Brain pericyte (primary cell): ENCODE results near the gene WSCD2.
A peak's percentile ranks its signal among the peaks of the same experiment; 100 is the strongest.

ENCODE experiments used
- DNase-seq: peaks from one replicate; pipeline ENCODE4 v3.0.0-alpha.2; 2012; ENCODE audit warnings: low read depth, low spot score

The WSCD2 gene

DNA sequence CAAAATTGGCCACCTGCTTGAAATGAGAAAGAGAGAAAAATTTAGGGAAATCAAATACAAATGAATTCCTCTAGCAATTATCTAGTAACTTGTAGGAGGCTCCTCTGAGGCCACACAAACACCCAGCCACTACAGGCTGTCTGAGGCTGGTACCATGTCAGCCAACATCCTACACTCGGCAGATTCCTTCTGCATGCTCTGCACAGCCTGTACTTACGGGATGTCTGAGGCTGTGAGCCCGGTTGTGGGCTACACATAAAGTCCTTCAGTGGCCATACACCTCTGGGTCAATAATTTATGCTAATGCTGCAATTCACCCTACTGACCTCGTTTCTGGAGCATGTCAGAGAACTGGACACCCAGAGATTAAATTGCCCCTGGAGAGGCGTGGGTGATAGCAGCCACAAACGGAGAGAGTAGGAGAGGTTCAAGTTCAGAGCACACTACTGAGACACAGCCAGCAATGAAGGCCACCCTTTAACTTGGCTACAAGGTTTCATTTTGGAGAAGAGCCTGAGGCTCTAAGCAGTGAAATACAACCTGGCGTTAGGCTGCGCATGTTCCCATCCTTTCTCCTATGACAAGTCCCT, 28.9 kb downstream of the WSCD2 start:
- DNase-seq = no peak

DNA sequence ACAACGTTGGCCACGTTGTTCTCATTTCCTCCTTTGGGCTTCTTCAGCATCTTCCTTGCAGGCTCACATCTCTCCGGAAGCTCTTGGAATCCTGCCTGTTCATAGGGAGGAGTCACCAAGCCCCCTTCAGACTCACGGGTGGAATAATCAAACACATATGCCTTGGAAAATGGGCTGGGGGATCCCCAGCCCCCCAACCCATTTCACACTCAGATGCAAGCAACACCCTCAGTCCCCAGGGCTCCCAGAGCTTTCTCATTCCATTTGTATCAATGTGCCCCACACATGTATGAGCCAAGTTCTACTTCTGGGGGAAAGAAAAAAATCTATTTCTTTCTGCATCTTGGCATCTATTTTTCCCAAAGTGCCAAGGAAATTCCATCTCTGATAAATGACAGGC, 33.1 kb downstream of the WSCD2 start:
- DNase-seq = no peak

DNA sequence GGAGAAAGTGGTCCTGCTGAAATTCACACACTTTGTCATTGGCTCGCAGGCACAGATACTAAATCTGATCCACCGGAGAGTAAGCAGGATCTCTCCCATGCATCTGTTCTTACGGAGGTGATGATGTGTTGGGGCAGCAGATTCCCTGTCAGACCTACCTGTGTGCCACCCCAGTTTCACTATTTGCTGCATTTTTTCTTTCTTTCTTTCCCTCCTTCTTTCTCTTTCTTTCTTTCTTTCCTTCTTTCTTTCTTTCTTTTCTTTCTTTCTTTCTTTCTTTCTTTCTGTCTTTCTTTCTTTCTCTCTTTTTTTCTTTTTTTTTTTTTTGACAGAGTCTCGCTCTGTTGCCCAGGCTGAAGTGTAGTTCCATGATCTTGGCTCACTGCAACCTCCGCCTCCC, 37.4 kb downstream of the WSCD2 start:
- DNase-seq = no peak

DNA sequence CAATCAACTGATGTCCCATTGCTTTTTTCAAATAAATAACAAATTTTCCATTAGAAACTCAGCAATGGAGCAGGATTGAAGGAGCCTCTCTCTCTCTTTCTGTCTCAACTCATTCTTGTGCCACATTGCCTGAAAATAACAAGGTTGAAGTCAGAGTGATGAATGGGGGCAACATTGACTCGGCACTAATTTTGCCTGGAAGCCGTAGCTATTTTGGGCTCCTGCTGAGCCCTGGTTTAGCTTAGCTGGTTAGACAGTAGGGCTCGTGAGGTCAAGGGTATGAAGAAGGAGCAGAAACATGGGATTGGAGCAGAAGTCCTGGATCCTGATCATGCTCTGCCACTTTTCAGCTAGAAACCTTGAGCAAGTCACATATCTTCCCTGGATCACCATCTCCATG, 38.9 kb downstream of the WSCD2 start:
- no peak for DNase-seq

DNA sequence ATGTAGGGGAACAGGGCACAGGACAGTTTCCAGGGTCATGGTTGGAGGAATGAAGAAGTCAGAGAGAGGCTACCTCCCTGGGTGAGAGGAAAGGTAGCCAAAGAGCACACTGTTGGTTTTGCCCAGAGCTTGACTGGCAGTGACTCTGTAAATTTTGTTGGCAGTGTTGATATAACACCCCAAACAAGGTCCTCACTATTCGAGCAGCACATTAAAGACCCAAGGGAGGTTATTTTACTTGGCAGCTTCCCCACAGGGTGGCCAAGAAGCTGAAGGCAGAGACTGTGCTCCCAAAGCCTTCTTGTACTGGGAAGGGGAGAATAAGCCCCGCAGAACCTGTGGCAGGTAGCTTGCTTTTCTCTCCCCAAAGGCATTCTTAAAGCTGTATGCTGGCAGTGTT, 40.6 kb downstream of the WSCD2 start:
- no peak for DNase-seq

DNA sequence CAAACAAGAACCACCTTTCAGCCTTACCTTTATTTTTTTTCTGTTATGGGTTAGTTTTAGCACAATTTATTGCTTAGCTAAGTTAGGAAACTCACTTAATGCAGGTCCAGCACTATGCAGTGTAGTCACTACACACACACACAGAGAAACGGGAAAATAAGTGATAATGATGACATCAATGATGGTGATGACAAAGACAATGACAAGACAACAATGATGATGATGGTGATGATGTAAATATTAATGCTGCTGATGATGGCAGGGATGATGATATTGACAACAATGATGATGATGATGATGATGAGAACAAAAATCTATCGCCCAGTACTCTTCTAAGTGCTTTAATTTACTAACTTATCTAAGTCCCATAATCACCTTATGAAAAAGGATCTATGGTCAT, 41.1 kb downstream of the WSCD2 start:
- no peak for DNase-seq

DNA sequence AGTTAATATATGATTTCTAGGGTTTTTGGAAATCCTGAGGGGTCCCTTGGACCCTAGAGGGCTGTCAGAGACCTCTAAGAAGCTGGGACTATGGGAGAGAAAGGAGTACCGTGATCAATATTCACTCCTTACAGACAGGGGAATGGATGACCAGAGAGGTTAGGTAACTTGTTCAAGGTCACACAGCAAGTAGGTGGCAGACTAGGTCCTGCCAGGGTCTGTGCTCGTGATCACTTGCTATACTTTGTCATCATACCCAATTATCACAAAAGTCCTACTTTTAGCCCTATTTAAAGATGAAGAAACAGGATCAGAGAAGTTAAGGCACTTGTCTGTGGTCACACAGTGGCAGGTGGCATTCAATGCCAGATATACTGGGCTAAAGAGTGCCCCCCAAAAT, 42.9 kb downstream of the WSCD2 start:
- DNase-seq = no peak

DNA sequence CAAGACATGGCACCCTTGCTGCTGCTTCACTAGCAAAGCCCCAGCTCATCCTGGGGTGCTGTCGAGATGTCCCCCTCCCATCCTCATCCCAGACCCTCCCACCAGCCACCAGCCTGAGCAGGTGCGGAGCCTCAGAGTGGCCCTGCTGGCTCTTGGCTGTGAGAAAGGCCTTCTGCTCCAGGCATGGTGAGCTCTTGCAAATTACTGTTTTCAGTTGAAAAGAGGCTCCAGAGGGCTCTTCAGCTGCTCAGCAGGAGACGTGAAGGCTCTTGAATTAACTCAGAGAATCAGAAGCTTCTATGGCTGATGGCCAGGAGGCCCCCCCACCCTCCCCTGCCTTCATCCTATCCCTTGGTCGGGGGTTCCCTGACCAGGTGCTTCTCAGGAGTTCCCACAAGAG, 44.1 kb downstream of the WSCD2 start:
- DNase-seq = no peak

DNA sequence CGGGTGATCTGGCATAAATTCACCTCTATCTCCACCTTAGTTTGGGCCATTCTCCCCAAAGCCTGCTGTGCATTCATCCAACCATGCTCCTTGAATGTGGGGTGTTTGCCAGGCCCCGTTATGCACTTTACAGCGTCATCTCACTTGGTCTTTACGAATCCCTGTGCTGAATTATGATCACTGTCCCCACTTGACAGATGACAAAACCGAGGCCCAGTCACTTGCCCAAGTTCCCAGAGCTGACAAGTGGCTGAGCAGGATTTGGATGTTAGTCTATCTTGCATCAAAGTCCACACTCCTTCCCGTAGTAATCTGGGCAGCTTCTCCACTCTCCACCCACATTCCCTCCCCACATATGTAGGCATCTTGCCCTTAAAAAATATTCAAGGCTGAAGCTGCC, 44.8 kb downstream of the WSCD2 start:
- no peak for DNase-seq

DNA sequence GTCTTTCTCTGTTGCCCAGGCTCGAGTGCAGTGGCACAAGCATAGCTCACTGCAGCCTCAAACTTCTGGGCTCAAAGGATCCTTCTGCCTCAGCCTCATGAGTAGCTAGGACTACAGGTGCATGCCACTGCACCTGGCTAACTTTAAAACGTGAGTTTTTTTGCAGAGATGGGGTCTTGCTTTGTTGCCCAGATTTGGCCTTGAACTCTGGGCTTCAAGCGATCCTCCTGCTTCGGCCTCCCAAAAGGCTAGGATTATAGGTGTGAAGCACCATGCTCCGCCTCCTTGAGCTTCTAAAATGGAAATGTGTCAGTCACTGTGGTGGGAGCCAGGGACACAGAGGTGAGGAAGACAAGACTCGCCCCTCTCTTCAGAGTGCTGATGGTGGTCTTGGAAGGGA, 45.6 kb downstream of the WSCD2 start:
- no peak for DNase-seq

DNA sequence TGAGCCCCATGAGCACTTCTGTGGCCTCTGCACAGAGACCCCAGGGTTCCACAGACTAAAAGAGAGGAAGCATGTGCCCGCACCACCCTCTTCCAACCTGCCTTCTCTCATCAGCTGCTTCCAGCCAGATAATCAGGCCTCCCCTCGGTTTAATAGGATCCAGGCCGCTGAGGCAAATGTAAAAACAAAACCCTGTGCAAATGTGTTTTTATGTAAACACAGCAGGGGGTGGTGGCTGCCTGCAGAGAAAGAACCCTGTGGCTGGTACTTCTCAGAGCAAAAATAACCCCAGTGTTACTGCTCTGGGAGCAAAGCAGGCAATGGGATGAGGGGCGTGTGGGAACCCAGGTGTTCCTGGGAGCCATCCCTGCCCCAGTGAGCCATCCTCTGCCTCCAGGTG, 46.2 kb downstream of the WSCD2 start:
- DNase-seq = peak; percentile 24

DNA sequence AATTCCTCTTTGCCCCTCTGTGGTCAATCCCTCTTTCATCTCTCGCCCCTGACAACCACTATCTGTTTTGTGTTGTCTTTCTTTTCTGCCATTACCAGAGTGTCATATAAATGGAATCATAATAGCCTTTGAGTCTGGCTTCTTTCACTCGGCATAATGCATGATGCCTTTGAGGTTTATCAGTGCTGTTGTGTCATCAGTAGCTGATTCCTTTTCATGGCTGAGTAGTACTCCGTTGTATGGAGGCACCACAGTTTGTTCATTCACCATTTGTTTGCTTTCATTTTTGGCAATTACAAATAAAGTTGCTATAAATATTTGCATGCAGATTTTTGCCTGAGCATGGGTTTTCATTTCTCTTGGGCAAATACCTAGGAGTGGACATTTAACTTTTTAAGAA, 47.2 kb downstream of the WSCD2 start:
- no peak for DNase-seq

DNA sequence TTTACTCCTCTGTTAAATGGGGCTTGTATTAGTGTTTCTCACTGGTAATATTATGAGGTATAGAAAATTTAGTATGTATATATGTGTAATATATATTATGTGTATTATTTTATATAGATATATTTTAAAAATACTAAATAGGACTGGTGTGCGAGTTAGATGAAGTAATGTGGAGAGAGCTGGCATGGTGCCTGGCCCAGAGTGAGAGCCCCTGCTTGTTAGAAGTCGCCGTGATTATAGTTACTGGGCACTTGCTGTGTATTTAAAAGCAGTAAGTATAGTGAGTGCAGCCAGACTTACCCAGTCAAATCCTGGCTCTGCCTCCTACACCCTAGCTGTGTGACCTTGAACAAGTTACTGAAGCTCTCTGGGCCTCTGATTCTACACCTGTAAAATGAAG, 48.0 kb downstream of the WSCD2 start:
- no peak for DNase-seq

DNA sequence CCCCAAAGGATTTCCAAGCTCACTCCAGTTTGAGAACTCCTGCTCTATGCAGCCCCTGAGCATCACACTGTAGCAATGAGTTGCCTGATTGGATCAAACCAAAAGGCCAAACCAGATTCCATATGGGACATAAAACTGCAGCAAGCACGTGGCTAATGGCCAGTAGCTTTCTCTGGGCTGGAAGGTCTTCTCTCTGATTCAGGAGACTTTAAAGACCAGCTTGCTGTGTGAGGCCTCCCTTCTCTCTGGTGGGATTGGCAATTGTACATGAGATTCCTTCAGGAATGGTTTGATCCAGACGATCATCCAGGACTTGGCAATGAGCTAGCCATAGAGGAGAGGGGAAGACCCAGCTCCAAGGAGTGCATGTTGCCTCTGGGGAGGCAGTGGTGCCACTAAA, 50.2 kb downstream of the WSCD2 start:
- DNase-seq = no peak

DNA sequence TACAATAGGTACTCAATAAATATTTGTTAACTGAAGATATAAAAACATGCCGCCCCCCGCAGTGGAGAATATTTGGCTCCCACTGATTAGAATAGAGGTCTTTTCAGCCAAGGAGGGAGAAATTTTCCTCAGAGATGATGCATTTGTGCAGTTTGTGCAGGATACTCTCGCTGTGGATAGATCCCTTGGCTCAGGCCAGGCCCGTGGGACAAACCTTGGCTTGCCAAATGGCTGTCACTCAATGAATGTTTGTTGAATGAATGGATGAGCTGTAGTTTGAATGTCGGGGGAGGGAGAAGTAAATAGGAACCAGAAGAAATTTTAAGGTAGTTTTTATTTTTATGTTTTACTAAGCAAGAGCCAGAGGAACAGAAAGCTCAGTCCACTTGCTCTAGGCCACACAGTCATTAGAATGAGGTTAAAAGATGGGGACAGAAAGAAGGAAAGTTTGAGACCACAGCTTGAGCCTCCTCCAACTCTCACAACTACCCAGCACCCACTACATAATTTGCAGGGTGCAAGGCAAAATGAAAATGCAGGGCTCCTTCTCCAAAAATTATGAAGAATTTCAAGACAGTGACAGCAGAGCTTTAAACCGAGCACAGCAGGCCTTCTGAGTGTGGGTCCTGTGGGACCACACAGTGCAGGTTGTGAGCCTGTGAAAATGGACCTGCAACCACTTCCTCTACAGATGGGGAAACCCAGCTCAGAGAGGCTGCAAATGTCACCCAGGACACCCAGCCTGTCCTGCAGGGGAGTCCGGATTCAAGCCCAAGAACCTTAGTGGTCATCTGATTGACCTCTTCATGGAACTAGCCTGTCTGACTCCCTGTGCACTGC, 51.4 kb downstream of the WSCD2 start:
- no peak for DNase-seq

DNA sequence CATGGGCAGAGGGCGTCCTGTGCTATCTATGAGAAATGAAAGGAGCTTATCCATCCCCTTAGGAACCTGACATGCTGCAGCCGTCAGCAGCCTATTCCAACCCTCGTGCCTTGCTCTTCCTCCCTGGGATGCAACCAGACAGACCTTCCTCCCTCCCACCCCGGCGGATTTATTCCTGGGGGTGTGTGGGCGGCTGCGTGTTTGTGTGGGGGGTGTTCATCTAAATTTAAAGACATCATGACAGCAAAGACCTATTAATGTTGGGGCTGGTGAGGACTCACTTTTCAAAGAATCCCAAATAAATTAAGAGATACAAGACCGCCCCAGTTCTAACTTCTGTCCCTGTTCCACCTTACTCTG, 52.0 kb downstream of the WSCD2 start:
- DNase-seq = no peak

DNA sequence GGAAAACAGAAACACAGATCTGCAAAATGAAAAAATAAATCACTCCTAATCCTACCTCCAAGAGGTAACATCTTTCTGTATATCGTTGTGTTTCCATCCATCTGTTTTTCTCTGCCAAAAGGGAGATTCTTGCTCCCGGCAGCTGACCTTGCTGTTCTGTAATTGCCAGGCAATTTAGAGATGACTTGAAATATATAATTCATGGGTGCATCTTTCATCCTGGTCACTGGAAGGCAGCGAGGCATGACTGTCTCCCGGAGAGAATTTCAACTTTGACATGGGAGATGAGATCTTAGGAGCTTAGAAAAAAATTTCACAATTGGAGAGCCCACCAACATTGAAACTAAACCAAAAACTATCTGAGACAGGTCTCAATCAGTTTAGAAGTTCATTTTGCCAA, 53.0 kb downstream of the WSCD2 start:
- no peak for DNase-seq

DNA sequence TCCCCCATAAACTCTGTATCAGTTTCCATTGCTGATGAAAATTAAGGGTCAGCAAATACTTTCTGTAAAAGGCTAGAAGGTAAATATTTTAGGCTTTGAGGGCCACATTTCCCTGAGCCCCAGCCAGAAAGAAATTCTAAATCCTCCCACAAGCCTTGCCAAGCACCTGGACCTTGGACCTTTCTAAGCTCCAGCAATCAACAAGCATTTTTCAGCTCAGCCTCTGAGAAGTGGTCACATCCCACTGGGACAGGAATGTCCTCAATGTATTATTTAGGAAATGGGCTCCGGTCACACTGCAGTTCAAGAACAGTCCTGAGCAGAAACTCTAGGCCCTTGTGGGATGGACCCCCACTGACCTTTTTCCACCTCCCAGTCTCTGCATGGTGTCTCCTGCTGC, 55.9 kb downstream of the WSCD2 start:
- no peak for DNase-seq

DNA sequence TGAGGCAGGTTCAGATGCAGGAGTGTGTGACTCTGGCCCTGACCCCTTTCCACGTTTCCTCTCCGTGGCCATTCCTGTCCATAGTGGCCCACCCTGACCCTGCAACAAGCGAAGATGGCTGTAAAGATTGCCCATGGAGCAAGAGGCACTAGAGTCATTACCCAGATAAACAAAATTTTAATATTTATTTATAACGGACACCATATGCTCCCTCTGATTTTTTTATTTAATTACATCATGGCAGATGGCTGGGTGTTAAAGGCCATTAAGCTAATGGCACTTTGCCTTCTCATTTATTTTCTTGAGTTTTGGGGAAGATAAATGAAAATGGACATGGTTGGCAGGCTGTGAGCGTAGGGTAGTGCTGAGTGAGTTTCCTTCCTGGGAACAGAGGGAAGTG, 58.7 kb downstream of the WSCD2 start:
- DNase-seq = no peak

DNA sequence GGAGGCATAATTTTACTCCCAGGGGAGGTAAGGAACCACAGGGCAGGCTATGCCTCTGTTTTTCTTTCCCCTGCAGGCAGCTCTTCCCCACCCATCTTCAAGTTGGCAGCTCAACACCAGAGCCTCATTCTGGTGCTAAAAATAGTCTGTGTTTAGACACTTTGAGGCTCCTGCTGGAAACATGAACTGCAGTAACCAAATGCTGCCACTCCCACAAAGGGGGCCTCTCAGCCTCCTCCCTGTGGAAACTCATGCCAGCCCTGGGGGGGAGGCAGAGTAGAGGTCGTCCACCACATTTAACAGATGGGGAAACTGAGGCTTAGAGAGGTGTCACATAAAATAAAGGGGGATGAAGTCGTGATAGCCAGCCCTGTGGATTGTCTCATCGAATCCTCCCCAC, 61.4 kb downstream of the WSCD2 start:
- no peak for DNase-seq

DNA sequence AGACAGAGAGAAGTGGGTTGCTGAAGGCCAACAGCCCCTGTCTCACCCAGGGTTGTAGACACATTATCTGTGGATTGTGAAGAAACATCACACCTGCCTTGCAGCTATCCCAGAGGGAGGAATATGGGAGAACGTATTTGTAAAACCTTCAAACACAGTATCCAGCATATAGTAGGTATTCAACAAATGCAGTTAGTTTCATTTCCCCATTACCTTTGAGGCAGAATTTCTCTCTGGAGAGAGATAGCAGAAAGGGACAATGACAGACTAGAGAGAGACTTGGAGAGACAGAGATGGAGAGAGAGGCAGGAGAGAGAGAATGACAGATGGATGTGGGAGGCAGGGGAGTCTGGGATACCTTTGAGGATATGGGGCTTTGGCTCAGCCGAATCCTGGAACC, 62.0 kb downstream of the WSCD2 start:
- DNase-seq = no peak

DNA sequence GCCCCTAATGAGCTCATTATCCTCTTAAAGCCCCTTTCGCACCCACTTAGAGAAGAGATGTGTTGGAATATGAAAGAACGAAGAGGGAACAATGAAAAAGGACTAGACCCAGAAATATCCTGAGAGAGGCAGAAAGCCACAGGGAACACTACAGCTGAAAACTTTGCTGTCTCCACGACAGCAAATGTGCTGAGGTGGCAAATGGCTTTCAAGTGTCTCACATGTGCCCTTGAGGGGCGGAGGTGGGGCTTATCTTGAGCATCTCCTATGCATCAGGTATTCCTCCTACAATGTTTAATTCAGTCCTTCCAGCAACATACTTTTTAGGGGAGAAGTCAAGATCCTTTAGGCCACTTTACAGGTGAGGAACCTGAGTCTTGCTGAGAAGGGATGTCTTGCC, 62.9 kb downstream of the WSCD2 start:
- DNase-seq = no peak

DNA sequence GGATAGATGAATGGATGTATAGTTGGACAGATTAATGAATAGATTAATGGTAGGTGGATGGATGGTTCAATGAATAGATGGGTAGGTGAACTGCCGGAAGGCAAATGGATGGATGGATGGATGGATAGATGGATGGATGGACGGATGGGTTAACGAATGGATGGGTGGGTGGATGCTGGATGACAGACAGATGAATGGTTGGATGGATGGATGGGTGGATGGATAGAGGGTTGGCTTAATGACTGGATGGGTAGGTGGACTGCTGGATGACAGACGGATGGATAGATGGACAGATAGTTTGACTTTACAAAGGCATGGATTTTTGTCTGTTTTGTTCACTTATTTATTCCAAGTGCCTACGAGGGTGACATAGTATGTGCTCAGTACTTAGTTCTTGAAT, 64.4 kb downstream of the WSCD2 start:
- DNase-seq = no peak

DNA sequence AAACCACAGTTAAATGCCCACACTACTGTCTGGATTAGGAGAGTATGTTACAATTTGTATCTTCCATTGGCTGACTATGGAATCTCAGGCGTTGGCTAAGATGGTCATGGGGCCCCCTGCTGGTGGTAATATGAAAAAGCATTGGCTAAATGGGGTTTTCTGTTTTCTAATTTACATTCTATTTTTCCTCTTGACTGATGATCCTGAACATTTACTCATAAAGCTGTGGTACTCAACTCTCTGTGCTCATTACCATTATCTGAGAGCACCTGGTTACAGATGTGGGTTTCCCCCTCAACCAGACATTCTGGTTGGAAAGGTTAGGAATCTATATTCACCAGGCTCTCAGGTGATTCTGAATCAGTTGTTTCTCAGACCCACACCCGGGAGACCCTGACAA, 64.8 kb downstream of the WSCD2 start:
- no peak for DNase-seq
